ENCODE data around the gene FBLN5.
"Not testable (repeated sequence)": the region's sequence is repeated elsewhere in the genome, so short reads cannot be mapped to it uniquely, and the experiment has no call there.

The FBLN5 gene

DNA sequence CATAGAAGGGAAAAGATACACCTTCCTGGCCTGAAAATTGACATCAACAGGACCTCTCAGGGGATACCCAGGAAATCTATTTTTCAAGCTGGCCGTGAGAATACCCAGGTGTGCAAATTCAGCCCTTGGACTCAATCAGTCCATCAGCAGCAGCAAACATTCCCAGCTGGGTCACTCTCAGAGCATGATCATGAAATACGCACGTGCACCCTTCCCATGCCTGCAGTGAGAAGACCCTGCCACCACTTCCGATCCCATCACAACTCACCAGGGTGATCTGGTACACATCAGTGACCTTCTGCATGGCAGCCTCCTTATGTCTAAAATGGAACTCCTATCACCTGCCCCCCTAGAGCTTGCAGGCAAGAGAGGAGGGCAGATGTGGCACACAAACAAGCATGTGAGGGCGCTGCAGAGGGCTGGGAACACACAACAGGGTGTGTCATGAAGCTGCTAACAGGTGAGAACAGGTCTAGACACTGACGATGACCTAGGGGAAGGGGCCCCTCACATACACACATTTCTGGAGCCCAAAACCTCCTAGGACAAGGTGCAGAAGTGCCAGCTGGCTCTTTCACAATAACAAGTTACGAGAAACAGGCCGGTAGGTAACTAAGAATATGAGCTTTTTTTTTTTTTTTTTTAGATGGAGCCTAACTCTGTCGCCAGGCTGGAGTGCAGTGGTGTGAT lies 42.4 kb downstream of the FBLN5 start:
- H3K27ac Mint-ChIP-seq: no peak overlapping the region
- peaks cover 3% of the 10 kb centered on the region for H3K4me1 Mint-ChIP-seq
- no peak for DNase-seq
- no peak overlapping the region for H3K4me3 Mint-ChIP-seq
- H3K9me3 Mint-ChIP-seq: no peaks in the 10 kb centered on the region
- no peaks in the 10 kb centered on the region for H3K36me3 Mint-ChIP-seq
- CTCF ChIA-PET: interaction anchor here (1.5 kb wide), 1 partner anchor 13 kb away, joined by 3 read pairs; no protein-coding TSS in a partner anchor
- peaks cover 16% of the 10 kb centered on the region for H3K27me3 Mint-ChIP-seq

DNA sequence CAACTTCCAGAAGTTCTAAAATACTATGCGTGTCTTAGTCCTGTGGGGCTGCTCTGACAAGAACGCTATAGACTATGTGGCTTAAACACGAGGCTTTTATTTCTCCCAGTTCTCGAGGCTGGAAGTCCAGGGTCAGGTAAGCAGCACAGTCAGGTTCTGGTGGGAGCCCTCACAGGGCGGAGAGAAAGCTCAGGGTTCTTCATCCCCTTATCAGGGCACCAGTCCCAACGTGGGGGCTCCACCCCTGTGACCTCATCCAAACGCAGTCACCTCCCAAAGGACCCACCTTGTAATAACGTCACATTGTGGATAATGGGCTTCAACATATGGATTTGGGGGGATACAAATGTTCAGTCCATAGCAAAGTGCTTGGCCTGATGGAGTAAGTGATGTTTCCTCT lies 43.0 kb downstream of the FBLN5 start:
- Mint-ChIP-seq H3K4me1 (peaks cover 3% of the 10 kb centered on the region), H3K27ac (no peak overlapping the region), H3K36me3 (no peaks in the 10 kb centered on the region), H3K4me3 (no peak overlapping the region), H3K9me3 (no peaks in the 10 kb centered on the region), H3K27me3 (peaks cover 16% of the 10 kb centered on the region)
- DNase-seq: no peak
- CTCF ChIA-PET: interaction anchor here (1.5 kb wide), 1 partner anchor 12 kb away, joined by 3 read pairs; no protein-coding TSS in a partner anchor

DNA sequence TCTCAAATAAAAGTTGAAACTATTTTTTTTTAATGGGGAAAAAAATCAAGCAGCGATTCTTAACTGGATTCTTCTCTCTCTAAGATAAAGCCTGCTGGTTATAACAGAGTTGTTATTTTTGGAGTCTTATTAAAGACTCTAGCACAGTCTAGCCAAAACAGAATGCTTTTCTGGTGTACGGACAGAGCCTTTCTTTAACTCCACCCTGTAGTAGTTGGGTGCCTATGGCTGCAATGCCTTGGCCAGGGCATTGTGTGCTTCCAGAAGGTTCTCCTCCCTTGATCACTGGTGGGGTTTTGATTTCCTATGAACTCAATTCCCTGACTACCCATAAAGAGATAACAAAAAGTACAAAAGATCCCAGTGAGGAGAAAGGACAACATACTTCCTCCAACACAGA lies 44.4 kb downstream of the FBLN5 start:
- CTCF ChIA-PET: no interaction called here
- H3K27me3 Mint-ChIP-seq: peaks cover 13% of the 10 kb centered on the region
- H3K9me3 Mint-ChIP-seq: no peaks in the 10 kb centered on the region
- H3K36me3 Mint-ChIP-seq: no peaks in the 10 kb centered on the region
- no peak overlapping the region for H3K4me3 Mint-ChIP-seq
- no peak overlapping the region for H3K27ac Mint-ChIP-seq
- peaks cover 3% of the 10 kb centered on the region for H3K4me1 Mint-ChIP-seq
- DNase-seq: no peak

DNA sequence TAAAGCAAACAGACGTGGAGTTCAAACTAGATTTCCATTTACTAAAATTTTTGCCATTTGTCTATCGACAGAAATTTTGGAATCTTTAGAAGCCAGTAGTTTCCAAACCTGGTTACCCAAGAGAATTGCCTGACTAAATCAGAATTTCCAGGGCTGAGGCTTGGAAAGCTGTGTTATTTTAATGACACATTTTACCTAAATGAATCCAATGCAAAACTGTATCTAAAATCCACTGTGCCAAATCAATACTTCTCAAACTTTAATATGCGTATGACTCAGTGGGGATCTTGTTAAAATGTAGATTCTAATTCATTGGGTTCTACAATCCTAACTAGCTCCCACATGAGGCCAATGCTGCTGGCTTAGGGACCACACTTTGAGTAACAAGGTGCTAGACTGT lies 45.2 kb downstream of the FBLN5 start:
- peaks cover 11% of the 10 kb centered on the region for H3K27me3 Mint-ChIP-seq
- no peak overlapping the region for H3K4me3 Mint-ChIP-seq
- H3K4me1 Mint-ChIP-seq: peaks cover 4% of the 10 kb centered on the region
- no peaks in the 10 kb centered on the region for H3K9me3 Mint-ChIP-seq
- H3K36me3 Mint-ChIP-seq: no peaks in the 10 kb centered on the region
- DNase-seq: no peak
- H3K27ac Mint-ChIP-seq: no peak overlapping the region
- CTCF ChIA-PET: interaction anchor here (1.2 kb wide), 1 partner anchor 9 kb away, joined by 8 read pairs; no protein-coding TSS in a partner anchor

DNA sequence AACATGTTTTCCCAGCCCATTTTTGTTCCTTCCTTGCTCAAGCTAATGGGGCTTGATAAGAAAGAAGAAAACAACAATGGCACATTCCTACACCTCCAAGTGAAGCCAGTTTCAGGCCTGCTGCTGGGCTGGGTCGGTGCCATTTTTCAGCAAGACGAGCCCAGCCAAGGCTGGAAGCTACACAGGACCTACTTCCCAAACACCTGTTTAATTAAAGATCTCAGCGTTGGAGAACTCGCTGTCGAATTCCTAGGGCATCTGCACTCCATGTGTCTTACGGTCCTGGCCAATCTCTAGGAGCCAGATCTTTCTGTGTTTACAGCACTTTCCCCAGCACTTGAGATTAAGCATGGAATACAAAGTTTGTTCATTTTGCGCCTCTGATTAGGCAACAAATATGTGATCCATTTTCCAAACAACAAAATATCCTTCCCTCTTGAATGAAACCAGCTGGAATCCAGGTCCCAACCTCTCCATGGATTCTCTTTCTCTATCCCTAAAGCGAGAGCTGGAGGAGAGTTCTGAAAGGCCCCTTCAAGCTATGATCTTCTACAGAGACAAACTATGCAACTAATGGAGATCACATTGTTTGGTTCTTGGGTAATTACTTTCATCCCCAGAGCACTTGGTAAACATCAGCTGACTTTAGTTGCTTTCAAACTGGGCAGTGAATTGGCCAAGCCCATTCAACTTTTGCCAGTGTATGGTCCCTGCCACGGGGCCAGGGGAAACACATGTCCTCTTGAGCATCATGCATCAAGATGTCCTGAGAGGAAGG lies 45.9 kb downstream of the FBLN5 start:
- no peak for DNase-seq
- no peak overlapping the region for H3K4me3 Mint-ChIP-seq
- H3K4me1 Mint-ChIP-seq: peaks cover 8% of the 10 kb centered on the region
- no peaks in the 10 kb centered on the region for H3K9me3 Mint-ChIP-seq
- CTCF ChIA-PET: interaction anchor here (0.6 to 1.2 kb wide), 3 partner anchors 10 to 251 kb away, joined by 3 to 8 read pairs (median 3); no protein-coding TSS in a partner anchor
- no peaks in the 10 kb centered on the region for H3K36me3 Mint-ChIP-seq
- H3K27me3 Mint-ChIP-seq: peaks cover 11% of the 10 kb centered on the region
- H3K27ac Mint-ChIP-seq: no peak overlapping the region

DNA sequence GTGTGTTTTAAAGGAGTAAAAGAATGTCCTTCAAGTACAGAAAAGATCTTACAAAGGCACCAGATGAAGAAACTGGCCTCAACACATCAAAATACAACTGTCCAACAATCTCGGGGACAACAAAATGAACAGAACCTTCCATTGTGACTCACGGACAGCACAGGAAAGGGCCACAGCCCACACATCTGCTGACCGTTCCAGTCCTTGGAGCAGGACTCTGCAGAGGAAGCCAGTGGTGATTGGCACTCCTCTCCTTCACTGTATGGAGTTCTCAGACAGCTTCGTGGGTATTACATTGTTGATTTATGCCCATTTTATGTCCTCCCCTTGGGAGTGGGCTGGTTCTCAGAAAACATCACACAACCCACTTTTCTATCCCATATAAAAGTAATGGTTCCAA lies 47.7 kb downstream of the FBLN5 start:
- CTCF ChIA-PET: interaction anchor here (0.6 to 2.9 kb wide), 8 partner anchors 11 to 735 kb away, joined by 3 to 19 read pairs (median 4); no protein-coding TSS in a partner anchor
- H3K36me3 Mint-ChIP-seq: no peaks in the 10 kb centered on the region
- H3K4me3 Mint-ChIP-seq: no peak overlapping the region
- no peaks in the 10 kb centered on the region for H3K9me3 Mint-ChIP-seq
- peaks cover 11% of the 10 kb centered on the region for H3K27me3 Mint-ChIP-seq
- DNase-seq: no peak
- H3K4me1 Mint-ChIP-seq: peaks cover 9% of the 10 kb centered on the region
- H3K27ac Mint-ChIP-seq: no peak overlapping the region

DNA sequence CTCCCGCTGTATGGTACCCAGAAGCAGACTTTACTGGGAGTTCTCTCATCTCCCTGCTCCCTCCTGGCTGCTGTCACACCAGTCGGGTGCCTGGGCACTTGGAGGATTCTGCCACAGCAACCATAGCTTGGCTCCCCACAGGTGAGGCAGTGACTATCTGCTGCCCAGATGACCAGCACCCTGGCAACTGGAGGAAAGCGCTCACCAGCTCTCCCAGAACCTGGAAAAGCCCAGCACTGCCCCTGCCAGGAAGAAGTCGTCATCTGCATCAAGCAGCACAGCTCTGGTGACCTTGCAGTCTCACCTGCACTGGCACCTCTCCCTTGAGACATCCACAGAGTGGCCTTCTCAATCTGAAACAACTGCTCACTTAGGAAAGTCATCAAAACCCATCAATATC lies 48.3 kb downstream of the FBLN5 start:
- Mint-ChIP-seq H3K4me3 (no peak overlapping the region), H3K27ac (no peak overlapping the region), H3K36me3 (no peaks in the 10 kb centered on the region)

DNA sequence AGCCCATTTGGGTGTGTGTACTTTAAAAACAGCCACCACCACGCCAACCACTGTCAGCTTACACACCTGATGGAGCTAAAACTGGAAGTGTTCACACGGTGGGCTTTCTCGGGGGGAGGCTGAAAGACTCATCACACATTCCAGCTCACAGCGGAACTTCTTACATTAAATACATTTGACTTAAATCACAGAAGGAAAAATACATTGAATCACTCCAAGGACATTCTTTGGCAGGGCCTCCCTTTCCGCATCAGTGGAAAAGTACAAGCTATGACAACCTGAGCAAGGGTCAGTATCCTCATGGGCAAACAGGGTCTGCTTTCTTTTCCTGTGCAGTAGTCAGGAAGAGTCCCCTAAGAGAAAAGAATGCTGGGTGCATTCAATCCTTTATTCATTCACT lies 49.1 kb downstream of the FBLN5 start:
- CTCF ChIA-PET: interaction anchor here (0.8 to 2.9 kb wide), 4 partner anchors 12 to 249 kb away, joined by 3 to 19 read pairs (median 9); no protein-coding TSS in a partner anchor
- Mint-ChIP-seq H3K27me3 (peaks cover 11% of the 10 kb centered on the region), H3K36me3 (no peaks in the 10 kb centered on the region), H3K4me3 (no peak overlapping the region), H3K27ac (no peak overlapping the region), H3K9me3 (no peaks in the 10 kb centered on the region), H3K4me1 (peaks cover 18% of the 10 kb centered on the region)
- no peak for DNase-seq

More for the DNA sequence above, 48.3 kb downstream of the FBLN5 start:
- Mint-ChIP-seq H3K27me3 (peaks cover 11% of the 10 kb centered on the region), H3K4me1 (peaks cover 10% of the 10 kb centered on the region), H3K9me3 (no peaks in the 10 kb centered on the region)
- CTCF ChIA-PET: interaction anchor here (0.6 to 2.9 kb wide), 8 partner anchors 10 to 735 kb away, joined by 3 to 19 read pairs (median 4); no protein-coding TSS in a partner anchor
- DNase-seq: peak; percentile 54

DNA sequence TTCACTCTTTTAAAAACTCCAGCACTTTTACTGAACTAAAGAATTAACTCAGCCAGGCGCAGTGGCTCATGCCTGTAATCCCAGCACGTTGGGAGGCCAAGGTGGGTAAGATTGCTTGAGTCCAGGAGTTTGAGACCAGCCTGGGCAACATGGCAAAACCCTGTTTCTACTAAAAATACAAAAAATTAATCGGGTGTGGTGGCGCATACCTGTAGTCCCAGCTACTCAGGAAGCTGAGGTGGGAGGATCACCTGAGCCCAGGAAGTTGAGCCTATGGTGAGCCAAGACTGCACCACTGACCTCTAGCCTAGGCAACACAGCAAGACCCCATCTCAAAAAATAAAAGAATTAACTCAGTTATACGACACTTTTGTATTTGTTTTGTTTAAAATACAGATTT lies 49.8 kb downstream of the FBLN5 start:
- DNase-seq, H3K36me3 Mint-ChIP-seq, H3K27ac Mint-ChIP-seq, H3K9me3 Mint-ChIP-seq, H3K4me3 Mint-ChIP-seq: not testable (repeated sequence)
- H3K4me1 Mint-ChIP-seq: peaks cover 25% of the 10 kb centered on the region
- CTCF ChIA-PET: interaction anchor here (1.4 to 2.9 kb wide), 3 partner anchors 13 to 248 kb away, joined by 4 to 19 read pairs (median 10); no protein-coding TSS in a partner anchor
- peaks cover 11% of the 10 kb centered on the region for H3K27me3 Mint-ChIP-seq

DNA sequence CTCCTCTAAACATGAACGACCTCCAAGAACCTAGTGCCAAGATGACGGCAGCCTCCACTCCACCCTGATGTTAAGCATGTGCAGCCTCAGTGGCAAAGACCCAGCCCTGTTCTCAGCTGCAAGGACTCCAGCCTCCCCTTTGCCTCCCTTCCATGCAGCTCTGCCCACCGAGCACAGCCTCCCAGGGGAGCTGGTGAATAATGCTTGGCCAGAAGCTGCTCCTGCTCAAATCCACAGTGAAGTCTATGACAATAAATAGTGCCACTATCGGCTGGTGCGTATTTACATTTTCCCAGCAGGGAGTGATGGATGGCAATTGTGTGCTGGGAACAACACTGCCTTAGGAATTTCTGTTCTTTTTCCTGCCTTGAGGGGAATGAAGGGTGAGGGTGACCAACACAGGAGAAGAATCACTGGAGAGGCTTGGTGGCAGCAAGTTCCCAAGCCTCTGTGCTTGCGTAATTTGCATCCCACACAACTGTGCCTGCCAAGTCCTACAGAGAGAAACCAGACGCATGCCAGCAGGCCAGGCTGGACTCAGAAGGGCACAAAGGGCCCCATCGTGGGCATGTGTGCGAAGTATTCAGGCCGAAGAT lies 50.3 kb downstream of the FBLN5 start:
- H3K27ac Mint-ChIP-seq: no peak overlapping the region
- no peak overlapping the region for H3K4me3 Mint-ChIP-seq
- H3K36me3 Mint-ChIP-seq: no peaks in the 10 kb centered on the region
- no peaks in the 10 kb centered on the region for H3K9me3 Mint-ChIP-seq
- no peak for DNase-seq
- CTCF ChIA-PET: interaction anchor here (0.6 to 1.5 kb wide), 3 partner anchors 14 to 740 kb away, joined by 3 to 10 read pairs (median 4); no protein-coding TSS in a partner anchor
- H3K27me3 Mint-ChIP-seq: peaks cover 15% of the 10 kb centered on the region
- peaks cover 30% of the 10 kb centered on the region for H3K4me1 Mint-ChIP-seq

DNA sequence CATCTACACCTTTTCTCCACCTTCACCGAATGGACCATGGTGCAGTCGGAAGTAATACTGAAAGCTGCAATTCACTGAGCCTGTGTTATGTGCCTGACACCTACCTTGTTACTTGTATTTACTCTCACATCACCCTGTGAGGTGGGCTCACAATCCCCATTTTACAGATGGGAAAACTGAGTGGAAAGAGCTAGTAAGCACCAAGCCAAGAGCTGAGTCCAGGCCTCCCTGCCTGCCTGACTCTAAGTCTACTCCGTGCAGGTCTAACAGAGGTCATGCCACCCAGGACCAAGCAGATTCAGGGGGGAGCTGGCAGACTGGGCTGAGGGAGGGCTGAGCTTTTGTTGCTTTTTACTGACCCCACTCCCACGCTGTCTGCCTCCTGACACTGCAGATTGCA lies 51.1 kb downstream of the FBLN5 start:
- Mint-ChIP-seq H3K4me3 (no peak overlapping the region), H3K9me3 (no peaks in the 10 kb centered on the region), H3K27me3 (peaks cover 9% of the 10 kb centered on the region), H3K36me3 (no peaks in the 10 kb centered on the region), H3K27ac (no peak overlapping the region), H3K4me1 (peaks cover 37% of the 10 kb centered on the region)
- no peak for DNase-seq
- CTCF ChIA-PET: interaction anchor here (0.9 to 1.4 kb wide), 2 partner anchors 15 to 247 kb away, joined by 4 to 10 read pairs; no protein-coding TSS in a partner anchor

DNA sequence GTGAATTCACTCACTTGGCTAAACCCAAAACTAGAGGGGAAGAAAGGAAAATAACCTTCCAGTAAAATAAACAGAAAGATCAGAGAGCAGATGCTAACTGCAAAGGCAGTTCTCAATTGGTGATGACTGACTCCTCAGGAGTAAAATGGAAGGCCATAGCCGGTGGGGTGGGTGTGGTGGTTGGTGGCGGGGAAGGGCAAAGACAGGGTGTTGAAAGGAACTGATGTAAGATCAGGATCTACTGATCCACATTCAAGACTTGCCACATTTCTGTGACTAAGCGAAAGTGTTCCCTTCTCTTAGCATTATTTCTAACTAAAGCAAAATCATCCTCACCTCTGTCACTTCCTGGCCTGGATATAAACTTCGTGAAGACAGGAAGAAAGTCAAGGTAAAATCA lies 53.8 kb downstream of the FBLN5 start:
- peaks cover 62% of the 10 kb centered on the region for H3K4me1 Mint-ChIP-seq
- CTCF ChIA-PET: interaction anchor here (1.2 to 2.2 kb wide), 3 partner anchors 24 to 179 kb away, joined by 3 to 7 read pairs (median 5); partner anchors contain the start of gene TC2N

DNA sequence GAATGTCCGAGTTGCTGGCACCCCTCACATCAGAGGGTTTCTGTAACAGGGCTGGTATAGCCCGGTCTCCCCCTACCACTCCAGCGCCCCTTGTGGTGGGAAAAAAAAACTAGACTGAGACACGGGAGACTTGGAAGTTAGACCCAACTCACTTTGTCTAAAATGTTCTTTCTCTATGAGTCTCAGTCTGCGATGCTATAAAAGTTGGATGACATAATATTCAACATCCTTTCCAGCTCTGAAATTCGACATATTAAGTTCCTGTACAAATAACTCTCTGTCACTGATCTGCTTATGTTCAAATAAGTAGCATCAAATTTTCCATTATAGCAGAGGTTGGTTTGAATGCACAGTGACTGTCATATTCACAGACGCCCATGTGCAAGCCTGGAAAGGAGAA lies 54.5 kb downstream of the FBLN5 start:
- no peak for DNase-seq
- no peak overlapping the region for H3K27ac Mint-ChIP-seq
- peaks cover 4% of the 10 kb centered on the region for H3K27me3 Mint-ChIP-seq

More for the DNA sequence above, 53.8 kb downstream of the FBLN5 start:
- Mint-ChIP-seq H3K27me3 (peaks cover 4% of the 10 kb centered on the region), H3K9me3 (no peaks in the 10 kb centered on the region), H3K4me3 (no peak overlapping the region), H3K27ac (peak overlapping the region; percentile 67), H3K36me3 (peaks cover 1% of the 10 kb centered on the region)
- DNase-seq: peak; percentile 32

More for the DNA sequence above, 54.5 kb downstream of the FBLN5 start:
- CTCF ChIA-PET: interaction anchor here (0.7 to 2.2 kb wide), 5 partner anchors 12 to 190 kb away, joined by 3 to 7 read pairs (median 3); partner anchors contain the start of gene TC2N
- Mint-ChIP-seq H3K9me3 (no peaks in the 10 kb centered on the region), H3K4me1 (peaks cover 62% of the 10 kb centered on the region), H3K36me3 (peaks cover 1% of the 10 kb centered on the region), H3K4me3 (no peak overlapping the region)

Measured in activated naive CD4-positive, alpha-beta T cell treated with anti-CD3 and anti-CD28 coated beads, Interleukin-2, amount 10 ng/mL, durations not matched to agents 7 days and 5 days (primary cell).